HL-60/S4 treated with retinoic acid at 250 ng/mL for 4 days and 3 days (cell line): ENCODE results near the gene SERPINA3.

Experiments
- in situ Hi-C: fragments of 300-500 bp; cut with MboI; formaldehyde crosslinking; loops from 2 replicates; pipeline ENCODE4 v1.7.0; 2022; ENCODE audit warnings: low sequenced_read_pairs

Gene SERPINA3

GRCh38 chr14:94612580-94613554, 676 bp downstream of the SERPINA3 start:
- in situ Hi-C loops = no loop called here

GRCh38 chr14:94613720-94614644, 1.8 kb downstream of the SERPINA3 start:
- in situ Hi-C loops = no loop called here

GRCh38 chr14:94614802-94615201, 2.6 kb downstream of the SERPINA3 start:
- in situ Hi-C loops = no loop called here

- in situ Hi-C loops = no loop called here
Observed at GRCh38 chr14:94615254-94615653, 3.1 kb downstream of the SERPINA3 start.

- in situ Hi-C loops = no loop called here
Observed at GRCh38 chr14:94615823-94616570, 3.8 kb downstream of the SERPINA3 start.

GRCh38 chr14:94617366-94617941, 5.3 kb downstream of the SERPINA3 start:
- in situ Hi-C loops = no loop called here

- in situ Hi-C loops = no loop called here
Observed at GRCh38 chr14:94617988-94618822, 6.0 kb downstream of the SERPINA3 start.

- in situ Hi-C loops = no loop called here
Observed at GRCh38 chr14:94619297-94619696, 7.1 kb downstream of the SERPINA3 start.

- in situ Hi-C loops = no loop called here
Observed at GRCh38 chr14:94620597-94620996, 8.4 kb downstream of the SERPINA3 start.

GRCh38 chr14:94621358-94622134, 9.4 kb downstream of the SERPINA3 start:
- in situ Hi-C loops = no loop called here

GRCh38 chr14:94622653-94623421, 10.6 kb downstream of the SERPINA3 start:
- in situ Hi-C loops = no loop called here

- in situ Hi-C loops = no loop called here
Observed at GRCh38 chr14:94623422-94623809, 11.2 kb downstream of the SERPINA3 start.

- in situ Hi-C loops = no loop called here
Observed at GRCh38 chr14:94623856-94624499, 11.8 kb downstream of the SERPINA3 start.

- in situ Hi-C loops = no loop called here
Observed at GRCh38 chr14:94624537-94625352, 12.6 kb downstream of the SERPINA3 start.

GRCh38 chr14:94625353-94625635, 13.1 kb downstream of the SERPINA3 start:
- in situ Hi-C loops = no loop called here

GRCh38 chr14:94628578-94628977, 16.4 kb downstream of the SERPINA3 start:
- in situ Hi-C loops = no loop called here

- in situ Hi-C loops = no loop called here
Observed at GRCh38 chr14:94630396-94630795, 18.2 kb downstream of the SERPINA3 start.
